ENCODE measurements around the gene ITGA3. TPM values are rescaled to one million over a fixed set of nuclear protein-coding genes. Genes with fewer than 3 reads are reported as not detected.
A peak's percentile ranks its signal among the peaks of the same experiment; 100 is the strongest.

ITGA3 gene
- total RNA-seq, 1 experiment from 2014 or later: 14.7 TPM

DNA sequence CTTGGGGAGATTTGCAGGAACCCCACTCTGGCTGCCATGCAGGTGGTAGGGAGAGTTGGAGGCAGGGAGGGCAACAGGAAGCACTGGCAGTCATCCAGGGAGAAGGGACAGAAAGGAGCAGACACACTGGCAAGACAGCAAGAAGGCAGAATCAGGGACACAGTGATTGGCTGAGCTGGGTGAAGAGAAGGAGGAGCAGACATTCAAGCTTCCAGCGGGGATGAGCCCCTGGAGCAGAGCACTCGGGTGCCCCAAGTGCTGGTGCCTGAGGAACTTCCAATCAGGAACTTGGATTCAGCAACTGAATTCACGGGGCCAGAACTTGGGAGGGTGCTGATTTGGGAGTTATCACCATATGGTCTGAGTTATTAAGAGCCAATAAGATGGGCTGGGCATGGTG is 6.3 kb upstream of the ITGA3 start:
- no peak for TF ChIP-seq CTCF (IDR thresholded peaks at IDR 0.05; ENCODE audit: insufficient read depth in 1 of 2, low read depth in 1 of 2, low read length in 1 of 2, severe bottlenecking in 1 of 2, unreplicated experiment in 1 of 2)
- Histone ChIP-seq H3K27me3 (replicated peaks; ENCODE audit: control insufficient read depth, insufficient read depth, low read length) (no peaks in the 10 kb centered on the region), H3K36me3 (ENCODE audit: control insufficient read depth, insufficient read depth, low read length) (no peaks in the 10 kb centered on the region), H3K4me1 (peaks cover 33% of the 10 kb centered on the region), H3K4me3 (ENCODE audit: low read depth, low read length) (no peak overlapping the region), H3K9me3 (no peaks in the 10 kb centered on the region)
- no peak overlapping the region for H3K27ac Mint-ChIP-seq (ENCODE audit: unreplicated experiment)
- no peaks in the 10 kb centered on the region for H3K27me3 Mint-ChIP-seq (ENCODE audit: insufficient read depth, unreplicated experiment)
- H3K9me3 Mint-ChIP-seq (ENCODE audit: unreplicated experiment): no peaks in the 10 kb centered on the region
- CTCF ChIA-PET: no interaction called here
- H3K4me1 Mint-ChIP-seq (ENCODE audit: low read depth, unreplicated experiment): peaks cover 24% of the 10 kb centered on the region
- no peak overlapping the region for H3K4me3 Mint-ChIP-seq (ENCODE audit: unreplicated experiment)
- POLR2A ChIA-PET: no interaction called here
- BruUV-seq (replicated peaks): no TSS peak
- DNase-seq: no peak
- H3K36me3 Mint-ChIP-seq (ENCODE audit: insufficient read depth, unreplicated experiment): no peaks in the 10 kb centered on the region
- intact Hi-C loops (cut with micrococcal nuclease; ENCODE audit: unreplicated experiment): no loop called here

- H3K27ac Mint-ChIP-seq (ENCODE audit: unreplicated experiment): no peak overlapping the region
- no peak overlapping the region for H3K4me3 Mint-ChIP-seq (ENCODE audit: unreplicated experiment)
- Histone ChIP-seq H3K9me3 (no peaks in the 10 kb centered on the region), H3K4me1 (peaks cover 33% of the 10 kb centered on the region), H3K36me3 (ENCODE audit: control insufficient read depth, insufficient read depth, low read length) (no peaks in the 10 kb centered on the region), H3K27me3 (replicated peaks; ENCODE audit: control insufficient read depth, insufficient read depth, low read length) (no peaks in the 10 kb centered on the region), H3K4me3 (ENCODE audit: low read depth, low read length) (no peak overlapping the region)
- no peak for TF ChIP-seq CTCF (IDR thresholded peaks at IDR 0.05; ENCODE audit: insufficient read depth in 1 of 2, low read depth in 1 of 2, low read length in 1 of 2, severe bottlenecking in 1 of 2, unreplicated experiment in 1 of 2)
- POLR2A ChIA-PET: no interaction called here
- BruUV-seq (replicated peaks): no TSS peak
- no peak for DNase-seq
- H3K9me3 Mint-ChIP-seq (ENCODE audit: unreplicated experiment): no peaks in the 10 kb centered on the region
- CTCF ChIA-PET: no interaction called here
- H3K36me3 Mint-ChIP-seq (ENCODE audit: insufficient read depth, unreplicated experiment): no peaks in the 10 kb centered on the region
- H3K27me3 Mint-ChIP-seq (ENCODE audit: insufficient read depth, unreplicated experiment): no peaks in the 10 kb centered on the region
- intact Hi-C loops (cut with micrococcal nuclease; ENCODE audit: unreplicated experiment): no loop called here
- peaks cover 24% of the 10 kb centered on the region for H3K4me1 Mint-ChIP-seq (ENCODE audit: low read depth, unreplicated experiment)
Observed at GRCh38 chr17:50050431-50051032, 5.4 kb upstream of the ITGA3 start.

DNA sequence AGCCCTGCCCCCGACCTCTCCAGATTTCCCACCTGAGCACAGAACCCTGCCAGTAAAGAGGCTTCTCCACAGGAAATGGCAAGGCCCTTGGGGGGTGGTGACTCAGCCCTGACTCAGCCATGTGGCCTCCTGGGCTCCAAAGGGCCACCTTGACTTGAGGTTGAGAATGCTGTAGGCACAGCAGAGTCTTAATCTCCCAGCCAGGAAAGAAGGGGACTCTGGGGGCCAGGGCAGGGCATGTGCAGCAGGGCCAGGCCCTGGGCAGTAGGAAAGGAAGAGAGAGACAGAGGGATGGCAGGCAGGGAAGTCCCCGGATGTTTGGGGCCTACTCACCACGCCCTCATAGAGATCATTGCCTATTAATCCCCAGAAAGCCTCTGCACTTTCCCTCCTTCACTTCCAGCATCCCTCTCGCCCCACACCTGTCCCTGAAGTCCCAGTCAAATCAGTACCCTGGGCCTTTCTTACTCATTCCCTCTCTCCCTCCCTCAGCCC is 4.8 kb upstream of the ITGA3 start:
- no peak overlapping the region for H3K4me3 ChIP-seq (ENCODE audit: low read depth, low read length)
- peak; percentile 10 to 48 for DNase-seq
- no peaks in the 10 kb centered on the region for H3K27me3 ChIP-seq (replicated peaks; ENCODE audit: control insufficient read depth, insufficient read depth, low read length)
- intact Hi-C loops (cut with micrococcal nuclease; ENCODE audit: unreplicated experiment): no loop called here
- Mint-ChIP-seq H3K4me1 (ENCODE audit: low read depth, unreplicated experiment) (peaks cover 24% of the 10 kb centered on the region), H3K27me3 (ENCODE audit: insufficient read depth, unreplicated experiment) (no peaks in the 10 kb centered on the region), H3K36me3 (ENCODE audit: insufficient read depth, unreplicated experiment) (no peaks in the 10 kb centered on the region), H3K9me3 (ENCODE audit: unreplicated experiment) (no peaks in the 10 kb centered on the region), H3K4me3 (ENCODE audit: unreplicated experiment) (no peak overlapping the region), H3K27ac (ENCODE audit: unreplicated experiment) (no peak overlapping the region)
- no peaks in the 10 kb centered on the region for H3K36me3 ChIP-seq (ENCODE audit: control insufficient read depth, insufficient read depth, low read length)
- no peak for TF ChIP-seq CTCF (IDR thresholded peaks at IDR 0.05; ENCODE audit: insufficient read depth in 1 of 2, low read depth in 1 of 2, low read length in 1 of 2, severe bottlenecking in 1 of 2, unreplicated experiment in 1 of 2)
- peaks cover 33% of the 10 kb centered on the region for H3K4me1 ChIP-seq
- H3K9me3 ChIP-seq: no peaks in the 10 kb centered on the region
- CTCF ChIA-PET: no interaction called here
- POLR2A ChIA-PET: no interaction called here
- no TSS peak for BruUV-seq (replicated peaks)

Measured in Caco-2 (cell line).